ENCODE results near the gene SPACA6. TPM values are rescaled to one million over a fixed set of nuclear protein-coding genes. Genes with fewer than 3 reads are reported as not detected.
A peak's percentile ranks its signal among the peaks of the same experiment; 100 is the strongest.

Gene SPACA6
- total RNA-seq, 3 donors from 2014 or later = 2.9 to 35.5 (median 4.1) TPM

- H3K4me3 ChIP-seq = no peak overlapping the region
- ATAC-seq (no peak), DNase-seq (no peak)
- H3K36me3 ChIP-seq (ENCODE audit: low read depth) = no peaks in the 10 kb centered on the region
- no peaks in the 10 kb centered on the region for H3K4me1 ChIP-seq (ENCODE audit: low read depth)
- no peaks in the 10 kb centered on the region for H3K9me3 ChIP-seq
- intact Hi-C loops (cut with DNase I, micrococcal nuclease) = no loop called here
- no peak for TF ChIP-seq CTCF (IDR thresholded peaks at IDR 0.05)
Measured at GRCh38 chr19:51754109-51754508, 61.0 kb downstream of the SPACA6 start.

GRCh38 chr19:51754770-51755169 is 61.6 kb downstream of the SPACA6 start:
- no peaks in the 10 kb centered on the region for H3K36me3 ChIP-seq (ENCODE audit: low read depth)
- ATAC-seq (no peak), DNase-seq (no peak)
- no peaks in the 10 kb centered on the region for H3K4me1 ChIP-seq (ENCODE audit: low read depth)
- no peak for TF ChIP-seq CTCF (IDR thresholded peaks at IDR 0.05)
- H3K9me3 ChIP-seq = no peaks in the 10 kb centered on the region
- no peak overlapping the region for H3K4me3 ChIP-seq
- intact Hi-C loops (cut with DNase I, micrococcal nuclease) = no loop called here

Small RNAs within 50 kb of the gene (microRNA-seq; reads per million reads assigned to microRNA genes)
- gene MIR125A (5,952 reads per million, percentile 93 among the genes with 10 or more reads in this experiment), gene MIR99B (2,735 reads per million, percentile 89 among the genes with 10 or more reads in this experiment), gene MIRLET7E (7,959 reads per million, percentile 94 among the genes with 10 or more reads in this experiment)

Other genes starting within 250 kb of the SPACA6 start
- 1 to 10 TPM in 2 of 3 donors, under 1 TPM in 1; 0.46 to 2.0 (median 1.5) TPM for gene SIGLEC8, start 234.9 kb upstream of the SPACA6 start, total RNA-seq
- gene CEACAM18, start 214.8 kb upstream of the SPACA6 start, total RNA-seq = under 1 TPM in 1 of 3 donors, not detected in 2; 0.58 TPM
- 1 to 10 TPM in 1 of 3 donors, under 1 TPM in 1, not detected in 1; 0.22 to 1.5 TPM for gene SIGLEC12, start 191.5 kb upstream of the SPACA6 start, total RNA-seq
- gene SIGLEC6, start 161.7 kb upstream of the SPACA6 start, total RNA-seq = 1 to 10 TPM in 2 of 3 donors, under 1 TPM in 1; 0.75 to 3.6 (median 2.8) TPM
- 10 to 100 TPM in 1 of 3 donors, 1 to 10 TPM in 2; 9.4 to 13.6 (median 9.8) TPM for gene ZNF175, start 122.0 kb upstream of the SPACA6 start, total RNA-seq
- under 1 TPM in 2 of 3 donors, not detected in 1; 0.32 to 0.84 TPM for gene SIGLEC5, start 62.9 kb upstream of the SPACA6 start, total RNA-seq
- 1 to 10 TPM in 2 of 3 donors, not detected in 1; 3.5 to 7.9 TPM for gene SIGLEC14, start 46.5 kb upstream of the SPACA6 start, total RNA-seq
- gene HAS1, start 30.7 kb downstream of the SPACA6 start, total RNA-seq = under 1 TPM in 2 of 3 donors, not detected in 1; 0.14 to 0.51 TPM
- gene FPR1, start 58.5 kb downstream of the SPACA6 start, total RNA-seq = 10 to 100 TPM in 1 of 3 donors, 1 to 10 TPM in 1, not detected in 1; 3.6 to 14.5 TPM
- gene FPR2, start 67.8 kb downstream of the SPACA6 start, total RNA-seq = 1 to 10 TPM in 1 of 3 donors, under 1 TPM in 1, not detected in 1; 0.41 to 2.7 TPM
- gene FPR3, start 101.8 kb downstream of the SPACA6 start, total RNA-seq = 1 to 10 TPM; 3.6 to 9.8 (median 7.4) TPM
- gene ZNF577, start 194.6 kb downstream of the SPACA6 start, total RNA-seq = 10 to 100 TPM in 1 of 3 donors, 1 to 10 TPM in 2; 5.8 to 17.2 (median 9.7) TPM
- 10 to 100 TPM in 1 of 3 donors, 1 to 10 TPM in 2; 7.5 to 15.8 (median 9.0) TPM for gene ZNF649, start 211.7 kb downstream of the SPACA6 start, total RNA-seq
- gene ZNF613, start 234.1 kb downstream of the SPACA6 start, total RNA-seq = 1 to 10 TPM; 6.6 to 9.3 (median 8.0) TPM

Data from mucosa of descending colon (tissue), 3 donors.